ENCODE data around the gene FBN1.

FBN1 gene

DNA sequence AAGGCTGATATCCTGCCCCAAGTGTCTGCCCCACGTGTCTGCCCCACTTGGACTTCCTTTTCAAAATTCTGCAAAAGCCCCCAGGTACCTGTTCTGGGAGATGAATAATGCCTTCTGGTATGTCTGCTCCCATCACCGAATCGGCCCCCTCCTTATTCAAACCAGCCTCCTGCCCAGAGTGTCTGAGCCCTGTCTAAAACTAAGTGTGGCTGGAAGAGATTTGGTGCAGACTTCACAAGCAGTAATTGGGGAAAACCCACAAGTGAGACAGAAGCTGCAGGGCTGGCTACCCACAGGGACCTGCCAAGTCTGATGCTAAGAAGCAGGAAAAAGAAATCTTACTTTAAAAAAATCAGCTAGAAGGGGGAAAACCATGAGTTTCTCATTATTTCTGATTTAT, 229.2 kb downstream of the FBN1 start:
- no peak overlapping the region for H3K4me3 ChIP-seq (ENCODE audit: low read depth, low read length)
- H3K9me3 ChIP-seq (ENCODE audit: control insufficient read depth, insufficient read depth, low read depth, low read length) = no peaks in the 10 kb centered on the region
- no peak overlapping the region for H3K27ac ChIP-seq (ENCODE audit: low read depth, low read length)
- peaks cover 1% of the 10 kb centered on the region; the same call in 1 of the 2 replicates for H3K4me1 ChIP-seq (ENCODE audit: control insufficient read depth, insufficient read depth, low read length)
- H3K9ac ChIP-seq (ENCODE audit: low read length) = no peak overlapping the region
- no peaks in the 10 kb centered on the region for H3K27me3 ChIP-seq (ENCODE audit: control insufficient read depth, insufficient read depth, low read length)
- no peaks in the 10 kb centered on the region for H3K36me3 ChIP-seq (ENCODE audit: control insufficient read depth, insufficient read depth, low read length)

DNA sequence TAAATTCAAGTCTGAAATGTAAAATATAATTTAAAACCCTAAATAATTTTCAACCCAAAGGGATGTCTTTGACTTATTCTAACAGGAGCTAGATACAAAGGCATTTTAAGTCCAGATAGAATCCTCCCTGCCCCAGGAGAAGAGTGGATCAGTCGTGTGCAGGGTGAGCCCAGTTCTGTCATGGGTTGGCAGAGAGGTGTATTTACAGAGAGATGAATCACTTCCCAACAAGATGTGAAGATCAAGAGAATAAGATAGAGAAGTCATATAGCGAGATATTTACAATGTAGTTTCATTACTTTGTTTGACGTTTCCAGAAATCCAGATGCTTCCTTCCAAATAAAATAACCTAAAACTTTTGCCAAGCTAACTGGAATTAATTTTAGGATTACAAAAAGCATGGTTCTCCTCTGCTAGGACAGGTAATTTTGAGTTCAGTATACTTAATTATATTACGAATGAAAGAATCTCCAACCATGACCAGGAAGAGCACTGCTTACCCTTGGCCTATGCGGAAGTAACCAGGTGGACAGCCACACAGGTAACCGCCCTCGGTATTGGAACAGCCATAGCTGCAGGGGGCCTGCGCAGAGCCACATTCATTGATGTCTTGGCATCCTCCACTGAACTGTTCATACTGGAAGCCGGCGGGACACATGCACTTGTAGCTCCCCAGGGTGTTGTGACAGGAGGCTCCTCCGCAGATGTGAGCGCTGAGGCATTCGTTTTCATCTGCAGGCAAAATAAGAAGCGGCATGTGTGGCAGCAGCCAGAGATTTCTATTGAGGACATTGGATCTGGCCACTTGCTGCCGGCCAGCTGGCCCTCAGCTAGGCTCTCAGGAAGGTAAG, 230.2 kb downstream of the FBN1 start:
- no peaks in the 10 kb centered on the region for H3K27me3 ChIP-seq (ENCODE audit: control insufficient read depth, insufficient read depth, low read length)
- H3K9me3 ChIP-seq (ENCODE audit: control insufficient read depth, insufficient read depth, low read depth, low read length) = no peaks in the 10 kb centered on the region

DNA sequence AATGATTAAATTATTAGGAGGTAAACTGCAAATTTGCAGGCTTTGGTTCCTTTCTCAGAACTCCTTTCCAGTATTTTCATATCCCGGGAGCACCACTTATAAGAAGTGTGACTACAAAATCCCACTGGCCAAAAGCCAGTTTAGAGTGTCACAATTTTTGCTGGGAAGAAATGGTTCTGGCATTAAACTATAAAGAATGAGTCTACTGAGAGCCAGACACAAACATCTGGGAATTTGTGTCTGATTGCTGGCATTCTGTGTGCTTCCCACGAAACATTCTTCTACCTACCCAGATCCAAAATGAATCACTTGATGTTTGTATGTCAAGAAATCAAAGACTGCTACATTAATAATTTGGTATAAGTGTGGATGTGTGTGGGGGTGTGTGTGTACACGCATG, 231.5 kb downstream of the FBN1 start:
- no peak overlapping the region for H3K4me3 ChIP-seq (ENCODE audit: low read depth, low read length)
- H3K27ac ChIP-seq (ENCODE audit: low read depth, low read length) = no peak overlapping the region
- H3K9me3 ChIP-seq (ENCODE audit: control insufficient read depth, insufficient read depth, low read depth, low read length) = no peaks in the 10 kb centered on the region
- no peak overlapping the region for H3K9ac ChIP-seq (ENCODE audit: low read length)
- no peaks in the 10 kb centered on the region for H3K27me3 ChIP-seq (ENCODE audit: control insufficient read depth, insufficient read depth, low read length)
- no peaks in the 10 kb centered on the region for H3K36me3 ChIP-seq (ENCODE audit: control insufficient read depth, insufficient read depth, low read length)
- H3K4me1 ChIP-seq (ENCODE audit: control insufficient read depth, insufficient read depth, low read length) = no peaks in the 10 kb centered on the region

More for the DNA sequence above, 230.2 kb downstream of the FBN1 start:
- no peak overlapping the region for H3K27ac ChIP-seq (ENCODE audit: low read depth, low read length)
- H3K9ac ChIP-seq (ENCODE audit: low read length) = no peak overlapping the region
- no peaks in the 10 kb centered on the region for H3K36me3 ChIP-seq (ENCODE audit: control insufficient read depth, insufficient read depth, low read length)
- no peak overlapping the region for H3K4me3 ChIP-seq (ENCODE audit: low read depth, low read length)
- no peaks in the 10 kb centered on the region for H3K4me1 ChIP-seq (ENCODE audit: control insufficient read depth, insufficient read depth, low read length)

DNA sequence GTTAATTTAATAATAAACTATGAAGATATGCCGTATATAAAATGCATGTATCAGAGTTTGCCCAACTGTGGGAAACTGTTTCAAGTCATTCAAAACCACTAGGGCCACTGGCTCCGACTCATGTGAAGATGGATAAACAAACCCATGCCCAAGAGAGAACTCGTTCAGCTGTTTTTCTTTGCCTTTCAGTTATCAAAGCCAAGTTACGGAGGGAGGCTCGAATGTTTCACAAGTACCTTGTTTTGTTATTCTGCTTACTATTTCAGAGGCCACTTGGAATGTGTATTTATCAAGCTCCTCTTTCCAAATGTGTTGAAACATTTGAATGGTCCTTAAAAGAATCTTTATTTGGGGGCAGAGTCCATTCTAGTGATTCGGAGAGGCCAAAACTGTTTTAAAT, 232.2 kb downstream of the FBN1 start:
- Histone ChIP-seq H3K4me1 (ENCODE audit: control insufficient read depth, insufficient read depth, low read length) (no peaks in the 10 kb centered on the region), H3K36me3 (ENCODE audit: control insufficient read depth, insufficient read depth, low read length) (no peaks in the 10 kb centered on the region), H3K27ac (ENCODE audit: low read depth, low read length) (no peak overlapping the region), H3K4me3 (ENCODE audit: low read depth, low read length) (no peak overlapping the region), H3K27me3 (ENCODE audit: control insufficient read depth, insufficient read depth, low read length) (no peaks in the 10 kb centered on the region), H3K9me3 (ENCODE audit: control insufficient read depth, insufficient read depth, low read depth, low read length) (no peaks in the 10 kb centered on the region), H3K9ac (ENCODE audit: low read length) (no peak overlapping the region)

DNA sequence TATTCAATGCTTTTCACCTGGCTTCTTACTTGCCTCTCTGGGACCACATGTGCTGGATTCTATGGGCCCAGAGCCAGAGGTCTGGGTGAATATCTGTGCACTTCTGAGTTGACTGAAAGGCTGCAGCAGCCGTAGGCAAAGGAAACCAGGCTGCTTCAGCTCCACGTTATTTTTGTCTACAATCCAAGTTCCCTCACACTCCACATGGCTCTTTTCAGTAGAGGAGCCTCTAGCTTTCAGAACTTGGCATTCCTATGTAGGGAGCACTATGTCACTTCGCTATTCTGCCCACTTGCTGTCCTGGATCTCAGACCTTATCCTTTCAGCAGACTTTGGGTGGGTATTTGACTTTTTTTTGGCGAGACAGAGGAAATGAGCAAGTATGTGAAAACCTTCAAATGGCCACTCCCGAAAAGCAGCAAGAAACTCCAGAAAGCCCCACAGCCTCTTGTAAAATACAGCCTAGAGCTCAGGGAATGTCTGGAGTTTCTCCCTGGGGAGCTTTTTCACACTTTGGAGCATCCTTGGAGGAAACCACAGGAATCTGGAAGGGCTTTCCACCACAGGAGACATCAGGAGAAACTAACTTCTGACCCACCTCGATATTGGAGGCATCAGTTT, 233.4 kb downstream of the FBN1 start:
- H3K27me3 ChIP-seq (ENCODE audit: control insufficient read depth, insufficient read depth, low read length) = no peaks in the 10 kb centered on the region
- H3K9ac ChIP-seq (ENCODE audit: low read length) = no peak overlapping the region
- H3K4me1 ChIP-seq (ENCODE audit: control insufficient read depth, insufficient read depth, low read length) = no peaks in the 10 kb centered on the region
- H3K27ac ChIP-seq (ENCODE audit: low read depth, low read length) = no peak overlapping the region
- no peaks in the 10 kb centered on the region for H3K36me3 ChIP-seq (ENCODE audit: control insufficient read depth, insufficient read depth, low read length)
- H3K9me3 ChIP-seq (ENCODE audit: control insufficient read depth, insufficient read depth, low read depth, low read length) = no peaks in the 10 kb centered on the region
- no peak overlapping the region for H3K4me3 ChIP-seq (ENCODE audit: low read depth, low read length)

DNA sequence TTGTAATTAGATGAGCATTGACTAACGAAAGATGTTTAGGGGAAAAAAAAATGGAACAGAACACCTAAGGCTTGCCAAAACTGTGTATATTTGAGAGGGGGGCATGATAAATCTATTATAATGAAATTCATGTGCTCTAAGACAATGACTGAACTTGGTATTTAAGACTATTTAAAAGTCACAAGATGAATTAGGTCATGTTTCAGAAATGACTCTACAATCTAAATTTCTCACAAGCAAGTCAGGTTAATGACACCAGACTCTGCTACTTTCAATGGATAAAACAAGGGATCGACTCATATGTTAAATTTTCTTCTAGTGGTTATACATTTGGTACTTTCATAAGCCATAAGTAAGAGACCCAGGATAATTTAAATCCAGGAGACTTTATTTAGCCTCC, 235.9 kb downstream of the FBN1 start:
- no peaks in the 10 kb centered on the region for H3K9me3 ChIP-seq (ENCODE audit: control insufficient read depth, insufficient read depth, low read depth, low read length)
- H3K27me3 ChIP-seq (ENCODE audit: control insufficient read depth, insufficient read depth, low read length) = no peaks in the 10 kb centered on the region
- H3K4me3 ChIP-seq (ENCODE audit: low read depth, low read length) = no peak overlapping the region
- H3K36me3 ChIP-seq (ENCODE audit: control insufficient read depth, insufficient read depth, low read length) = no peaks in the 10 kb centered on the region
- H3K27ac ChIP-seq (ENCODE audit: low read depth, low read length) = no peak overlapping the region
- no peaks in the 10 kb centered on the region for H3K4me1 ChIP-seq (ENCODE audit: control insufficient read depth, insufficient read depth, low read length)
- no peak overlapping the region for H3K9ac ChIP-seq (ENCODE audit: low read length)

DNA sequence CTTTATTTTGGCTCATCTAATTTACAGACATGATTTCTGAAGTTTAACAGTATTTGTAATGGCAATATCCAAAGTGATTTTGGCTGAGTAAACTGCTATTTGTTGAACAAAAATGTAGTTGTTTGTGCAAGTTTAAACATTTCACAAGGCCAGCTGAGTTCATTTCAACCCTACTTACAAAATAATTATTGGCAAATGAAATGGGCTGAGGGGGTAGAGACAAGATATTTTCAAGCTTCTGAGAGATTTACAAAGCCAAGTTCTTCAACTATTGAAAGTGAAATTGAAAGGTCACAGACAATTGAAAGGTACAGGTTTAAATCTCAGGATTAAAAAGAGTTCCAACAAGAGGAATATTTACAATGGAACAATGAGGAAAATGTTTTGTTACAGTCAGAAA, 237.2 kb downstream of the FBN1 start:
- H3K27me3 ChIP-seq (ENCODE audit: control insufficient read depth, insufficient read depth, low read length) = no peaks in the 10 kb centered on the region
- no peaks in the 10 kb centered on the region for H3K36me3 ChIP-seq (ENCODE audit: control insufficient read depth, insufficient read depth, low read length)
- H3K27ac ChIP-seq (ENCODE audit: low read depth, low read length) = no peak overlapping the region
- no peaks in the 10 kb centered on the region for H3K9me3 ChIP-seq (ENCODE audit: control insufficient read depth, insufficient read depth, low read depth, low read length)
- H3K4me3 ChIP-seq (ENCODE audit: low read depth, low read length) = no peak overlapping the region
- H3K4me1 ChIP-seq (ENCODE audit: control insufficient read depth, insufficient read depth, low read length) = no peaks in the 10 kb centered on the region
- H3K9ac ChIP-seq (ENCODE audit: low read length) = no peak overlapping the region

DNA sequence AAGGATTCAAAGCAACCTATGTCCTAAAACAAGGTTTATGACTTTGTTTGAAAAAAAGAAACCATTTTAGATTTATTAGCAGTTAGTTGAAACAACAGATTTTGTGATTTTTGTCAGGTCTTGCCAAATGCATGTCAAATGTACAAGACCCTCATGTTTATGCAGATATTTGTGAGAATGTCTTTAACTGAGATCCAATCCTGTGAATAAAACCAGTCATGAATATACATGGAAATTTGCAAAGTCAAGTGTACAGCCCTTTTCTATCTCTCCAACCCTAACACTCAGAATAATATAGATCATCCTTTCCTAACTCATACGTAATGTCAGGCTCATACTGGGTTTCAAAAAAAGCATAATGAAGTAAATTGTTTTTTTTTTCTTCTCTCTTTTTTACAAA, 237.9 kb downstream of the FBN1 start:
- H3K9ac ChIP-seq (ENCODE audit: low read length) = no peak overlapping the region
- no peaks in the 10 kb centered on the region for H3K4me1 ChIP-seq (ENCODE audit: control insufficient read depth, insufficient read depth, low read length)
- H3K27me3 ChIP-seq (ENCODE audit: control insufficient read depth, insufficient read depth, low read length) = no peaks in the 10 kb centered on the region
- no peaks in the 10 kb centered on the region for H3K36me3 ChIP-seq (ENCODE audit: control insufficient read depth, insufficient read depth, low read length)
- no peak overlapping the region for H3K27ac ChIP-seq (ENCODE audit: low read depth, low read length)
- H3K9me3 ChIP-seq (ENCODE audit: control insufficient read depth, insufficient read depth, low read depth, low read length) = no peaks in the 10 kb centered on the region
- no peak overlapping the region for H3K4me3 ChIP-seq (ENCODE audit: low read depth, low read length)

DNA sequence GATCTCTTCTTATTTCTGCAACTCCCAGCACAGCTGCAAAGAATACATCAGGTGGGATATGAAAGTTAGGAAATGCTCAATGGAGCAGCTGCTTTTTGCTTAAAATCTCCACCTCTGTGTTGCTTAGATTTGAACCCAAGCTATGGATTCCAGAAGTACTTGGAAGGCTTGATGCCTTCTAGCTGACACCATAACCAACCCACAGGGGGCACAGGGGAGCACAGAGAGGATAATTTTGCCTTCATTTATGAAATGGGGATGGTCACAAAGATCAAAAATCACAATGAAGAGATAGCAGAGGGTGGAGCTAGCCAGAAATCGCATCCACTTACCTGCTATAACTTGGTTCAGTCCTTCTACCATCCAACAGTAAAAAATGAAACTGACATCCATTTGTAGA, 238.6 kb downstream of the FBN1 start:
- no peaks in the 10 kb centered on the region for H3K4me1 ChIP-seq (ENCODE audit: control insufficient read depth, insufficient read depth, low read length)
- no peaks in the 10 kb centered on the region for H3K36me3 ChIP-seq (ENCODE audit: control insufficient read depth, insufficient read depth, low read length)
- H3K27me3 ChIP-seq (ENCODE audit: control insufficient read depth, insufficient read depth, low read length) = no peaks in the 10 kb centered on the region

DNA sequence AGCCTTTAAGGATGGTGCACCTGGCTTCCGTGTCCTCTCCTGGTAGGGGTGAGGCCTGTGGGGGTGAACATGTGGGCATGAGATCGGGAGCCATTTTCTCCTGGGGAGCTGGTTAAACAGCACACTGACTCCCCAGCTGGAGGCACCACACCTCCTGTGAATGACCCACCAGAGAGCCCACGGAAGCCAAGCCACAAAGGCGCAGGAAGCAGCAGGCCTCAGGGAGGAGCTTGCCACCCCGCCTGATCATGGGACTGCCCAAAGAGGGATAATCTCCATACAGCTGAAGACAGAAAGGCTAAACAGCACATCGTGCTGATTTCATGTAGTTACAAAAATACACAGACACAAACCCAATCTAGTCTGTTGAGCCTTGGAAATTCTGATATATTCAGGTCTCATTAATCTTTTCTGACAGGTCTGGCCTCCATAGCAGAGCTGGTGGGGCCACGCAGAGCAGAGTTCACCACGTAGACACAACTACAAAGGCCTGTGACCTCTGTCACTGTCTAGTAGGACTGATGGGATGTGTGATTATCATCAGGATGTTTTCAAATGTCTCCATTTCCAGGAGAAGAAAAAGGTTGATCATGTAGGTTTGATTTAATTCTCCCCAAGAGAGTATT, 239.1 kb downstream of the FBN1 start:
- Histone ChIP-seq H3K36me3 (ENCODE audit: control insufficient read depth, insufficient read depth, low read length) (no peaks in the 10 kb centered on the region), H3K4me3 (ENCODE audit: low read depth, low read length) (no peak overlapping the region), H3K9me3 (ENCODE audit: control insufficient read depth, insufficient read depth, low read depth, low read length) (no peaks in the 10 kb centered on the region)

More for the DNA sequence above, 238.6 kb downstream of the FBN1 start:
- H3K4me3 ChIP-seq (ENCODE audit: low read depth, low read length) = no peak overlapping the region
- no peak overlapping the region for H3K9ac ChIP-seq (ENCODE audit: low read length)
- H3K27ac ChIP-seq (ENCODE audit: low read depth, low read length) = no peak overlapping the region
- no peaks in the 10 kb centered on the region for H3K9me3 ChIP-seq (ENCODE audit: control insufficient read depth, insufficient read depth, low read depth, low read length)

More for the DNA sequence above, 239.1 kb downstream of the FBN1 start:
- no peaks in the 10 kb centered on the region for H3K27me3 ChIP-seq (ENCODE audit: control insufficient read depth, insufficient read depth, low read length)
- no peak overlapping the region for H3K9ac ChIP-seq (ENCODE audit: low read length)
- H3K4me1 ChIP-seq (ENCODE audit: control insufficient read depth, insufficient read depth, low read length) = no peaks in the 10 kb centered on the region
- no peak overlapping the region for H3K27ac ChIP-seq (ENCODE audit: low read depth, low read length)
